K562 (cell line): ENCODE results near the gene ZNF791. TPM values are rescaled to one million over a fixed set of nuclear protein-coding genes. Genes with fewer than 3 reads are reported as not detected.

Source experiments
- ATAC-seq: fragments of 200-7000 bp; cut with Tn5 transposase; 3 replicates; pipeline ENCODE4 v1.9.1; 2020; ENCODE audit warnings: moderate library complexity
- BruUV-seq: library from RNA; stranded (reverse); fragments of 400-500 nt; replicated peaks from 2 replicates; lab custom pipeline; 2021; lab: Mats Ljungman, UMichigan
- CTCF ChIA-PET: fragments of 300-600 bp; formaldehyde crosslinking; extraction: SDS; loops from one replicate; lab custom pipeline; 2021; ENCODE audit warnings: low intra/inter-chr PET ratio; lab: Yijun Ruan, JAX
- POLR2A ChIA-PET: fragments of 300-600, 350-650 bp; sonication (Branson Sonifier 250); formaldehyde crosslinking; extraction: SDS; loops from one replicate; lab custom pipeline; 2021; ENCODE audit warnings: antibody characterized with exemption, inconsistent platforms; lab: Yijun Ruan, JAX
- DNase-seq, 4 experiments: peaks; one replicate each; pipeline versions ENCODE4 v3.0.0 to v3.0.0-alpha.2; 2011 to 2018; ENCODE audit warnings: low spot score in 3 of 4, mixed read lengths in 3 of 4; ENCODE audit errors: extremely low read depth in 1 of 4
- FAIRE-seq: peaks from 2 replicates; lab custom pipeline; 2011; peaks lifted over from hg19 to GRCh38; lab: Jason Lieb, UNC
- H2AFZ ChIP-seq: 2 replicates; pipeline ENCODE4 v1.6.0; 2011; ENCODE audit warnings: low read depth, low read length, control low read depth, inconsistent platforms
- H3K27ac ChIP-seq: fragments of 200-600 bp; 3 replicates; pipeline ENCODE4 v1.8.0; 2011; ENCODE audit warnings: low read depth, mild to moderate bottlenecking, control low read depth, inconsistent platforms, low read length, moderate library complexity, mixed read lengths; ENCODE audit errors: extremely low read depth
- H3K27me3 ChIP-seq, 2 experiments: fragments of 300-600 bp in 1 of 2; 2 replicates in 1 of 2; 3 replicates in 1 of 2; pipeline versions ENCODE4 v1.6.0 to v1.8.0; 2011; ENCODE audit warnings: inconsistent platforms in 2 of 2, low read length in 2 of 2, mild to moderate bottlenecking in 1 of 2, mixed read lengths in 1 of 2, moderate library complexity in 1 of 2; ENCODE audit not compliant: control insufficient read depth in 2 of 2, insufficient read depth in 2 of 2
- H3K36me3 ChIP-seq: fragments of 300-600 bp; 3 replicates; pipeline ENCODE4 v1.8.0; 2011; ENCODE audit warnings: mild to moderate bottlenecking, low read length, inconsistent platforms; ENCODE audit not compliant: control insufficient read depth, insufficient read depth
- H3K4me1 ChIP-seq, 2 experiments: fragments of 200-600 bp in 1 of 2; replicated peaks in 1 of 2; 2 replicates in 1 of 2; 3 replicates in 1 of 2; pipeline versions ENCODE4 v1.5.1 to v1.8.0; 2011; ENCODE audit warnings: inconsistent platforms in 2 of 2, low read length in 2 of 2, mild to moderate bottlenecking in 1 of 2, mixed read lengths in 1 of 2, moderate library complexity in 1 of 2; ENCODE audit not compliant: control insufficient read depth in 2 of 2, insufficient read depth in 2 of 2
- H3K4me2 ChIP-seq: 2 replicates; pipeline ENCODE4 v1.6.1; 2011; ENCODE audit warnings: low read length, control low read depth, inconsistent platforms, mixed read lengths; ENCODE audit not compliant: insufficient read depth
- H3K4me3 ChIP-seq: fragments of 200-600 bp; sonication (generic), shearing (Covaris generic); 2 replicates; pipeline ENCODE4 v1.5.1; 2016; ENCODE audit warnings: control low read depth, inconsistent platforms
- H3K79me2 ChIP-seq: fragments of 200-600 bp; 3 replicates; pipeline ENCODE4 v1.8.0; 2011; ENCODE audit warnings: low read length, inconsistent platforms; ENCODE audit not compliant: control insufficient read depth, insufficient read depth
- H3K9ac ChIP-seq, 2 experiments: 2 replicates each; pipeline versions ENCODE4 v1.6.0 to v1.6.1; 2011; ENCODE audit warnings: low read depth in 2 of 2, low read length in 2 of 2, control low read depth in 1 of 2, inconsistent platforms in 1 of 2, mild to moderate bottlenecking in 1 of 2, mixed read lengths in 1 of 2; ENCODE audit not compliant: insufficient read depth in 1 of 2
- H3K9me1 ChIP-seq: one replicate; pipeline ENCODE4 v1.6.0; 2011; ENCODE audit warnings: inconsistent platforms, mild to moderate bottlenecking, low read length, moderate library complexity; ENCODE audit not compliant: control insufficient read depth, insufficient read depth
- H3K9me3 ChIP-seq: replicated peaks from 2 replicates; pipeline ENCODE4 v1.5.1; 2011; ENCODE audit warnings: low read depth, low read length, inconsistent platforms; ENCODE audit not compliant: control insufficient read depth, insufficient read depth
- H4K20me1 ChIP-seq: replicated peaks from 2 replicates; pipeline ENCODE4 v1.6.1; 2011; ENCODE audit warnings: low read length, inconsistent platforms, mixed read lengths; ENCODE audit not compliant: control insufficient read depth, insufficient read depth
- NBN ChIP-seq: fragments of 450-650 bp; IDR thresholded peaks from 2 replicates; pipeline ENCODE4 v1.6.1; 2016; ENCODE audit warnings: low read depth, mild to moderate bottlenecking
- PHF21A ChIP-seq: fragments of 450-650 bp; IDR thresholded peaks from 2 replicates; pipeline ENCODE4 v1.6.1; 2017; ENCODE audit warnings: low read depth, borderline replicate concordance
- SMAD3 ChIP-seq: fragments of 450-650 bp; formaldehyde crosslinking; conservative IDR thresholded peaks from 2 replicates; pipeline ENCODE4 v1.4.0; 2020; ENCODE audit warnings: mild to moderate bottlenecking
- ZFP36 ChIP-seq: fragments of 150-350 bp; IDR thresholded peaks from 2 replicates; pipeline ENCODE4 v1.6.1; 2018; ENCODE audit warnings: low read length, low read depth; ENCODE audit not compliant: partially characterized antibody
- ZNF184 ChIP-seq: sonication (generic); formaldehyde crosslinking; IDR thresholded peaks from 2 replicates; pipeline ENCODE4 v1.5.0; 2020; ENCODE audit warnings: missing genetic modification reagents
- WGBS: fragments of 100-300 bp; shearing (Covaris generic); methylation state at CpG from one replicate; pipeline ENCODE4 v1.1.6; 2016; ENCODE audit warnings: low coverage, mixed read lengths; ENCODE audit not compliant: insufficient coverage; ENCODE audit errors: missing lambda C conversion rate; 5-methylcytosine and 5-hydroxymethylcytosine counted together
- in situ Hi-C: fragments of 300-500 bp; cut with MboI; formaldehyde crosslinking; loops from 4 replicates; pipeline ENCODE4 v1.15.0; 2018; ENCODE audit warnings: inconsistent platforms, mixed read lengths
- intact Hi-C: fragments of 100-400 bp; cut with micrococcal nuclease; formaldehyde crosslinking; loops from 2 replicates; pipeline ENCODE4 v1.14.2; 2022
- polyA plus RNA-seq, 8 experiments: library from polyadenylated mRNA; depleted of rRNA in 4 of 8; stranded (reverse) in 5 of 8; unstranded in 3 of 8; fragments of >200 nt; fragmentation: Nextera tagmentation in 2 of 8; fragmentation: Illumina TruSeq in 1 of 8; extraction: Ambion mirVana in 2 of 8; extraction: Trizol in 1 of 8; gene quantifications; 2 replicates each; pipeline versions ENCODE4 v1.2.1 to v1.2.3, GENCODE V29; 2011 to 2014; ENCODE audit warnings: inconsistent platforms in 1 of 8, missing spikeins in 1 of 8
- total RNA-seq, 7 experiments: library from RNA; depleted of rRNA in 6 of 7; stranded (reverse); fragments of >200 nt in 6 of 7; fragmentation: Illumina TruSeq in 2 of 7; extraction: Trizol in 2 of 7; gene quantifications; 2 replicates each; pipeline versions ENCODE4 v1.2.1 to v1.2.3, GENCODE V29; 2011 to 2021; ENCODE audit warnings: low replicate concordance in 1 of 7
- TF ChIP-seq, protein P1 (sequence below): fragments of 250-450 bp; sonication (Bioruptor Pico); IDR thresholded peaks from 2 replicates; pipeline ENCODE4 v1.4.0; 2020; ENCODE audit warnings: borderline replicate concordance
- TF ChIP-seq, protein P2 (sequence below): fragments of 250-450 bp; sonication (Bioruptor Pico); IDR thresholded peaks from 2 replicates; pipeline ENCODE4 v1.8.0; 2022; ENCODE audit warnings: moderate library complexity, mild to moderate bottlenecking, inconsistent platforms
- TF ChIP-seq, protein P3 (sequence below): sonication (generic); formaldehyde crosslinking; IDR thresholded peaks from 2 replicates; pipeline ENCODE4 v1.8.1; 2023; ENCODE audit warnings: mild to moderate bottlenecking, missing genetic modification reagents
- TF ChIP-seq, protein P4 (sequence below): fragments of 450-650 bp; formaldehyde crosslinking; IDR thresholded peaks from 2 replicates; pipeline ENCODE4 v1.4.0; 2020; ENCODE audit warnings: mild to moderate bottlenecking

ZNF791 gene
- total and polyA plus RNA-seq, 9 of the 15 experiments (the other 6 are each of a cell fraction or from before 2014, with no cell fraction given), result 7.8 to 22.7 (median 13.1) TPM

DNA sequence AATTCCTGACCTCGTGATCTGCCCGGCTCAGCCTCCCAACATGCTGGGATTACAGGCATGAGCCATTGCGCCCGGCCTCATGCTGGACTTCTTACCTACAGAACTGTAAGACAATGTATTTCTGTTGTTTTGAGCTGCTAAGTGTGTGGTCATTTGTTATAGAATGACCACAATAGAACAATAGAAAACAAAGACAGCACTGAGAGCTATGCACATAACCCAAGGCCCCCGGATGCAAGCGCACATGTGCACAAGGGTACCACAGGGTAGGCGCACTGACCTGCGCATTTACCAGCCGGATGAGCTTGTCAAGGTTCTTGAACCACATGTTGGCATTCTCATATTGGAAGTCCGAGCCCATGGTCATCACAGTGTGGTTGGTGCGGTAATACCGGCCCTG is 50.3 kb downstream of the ZNF791 start (continued):
- TF ChIP-seq, protein P1, sequence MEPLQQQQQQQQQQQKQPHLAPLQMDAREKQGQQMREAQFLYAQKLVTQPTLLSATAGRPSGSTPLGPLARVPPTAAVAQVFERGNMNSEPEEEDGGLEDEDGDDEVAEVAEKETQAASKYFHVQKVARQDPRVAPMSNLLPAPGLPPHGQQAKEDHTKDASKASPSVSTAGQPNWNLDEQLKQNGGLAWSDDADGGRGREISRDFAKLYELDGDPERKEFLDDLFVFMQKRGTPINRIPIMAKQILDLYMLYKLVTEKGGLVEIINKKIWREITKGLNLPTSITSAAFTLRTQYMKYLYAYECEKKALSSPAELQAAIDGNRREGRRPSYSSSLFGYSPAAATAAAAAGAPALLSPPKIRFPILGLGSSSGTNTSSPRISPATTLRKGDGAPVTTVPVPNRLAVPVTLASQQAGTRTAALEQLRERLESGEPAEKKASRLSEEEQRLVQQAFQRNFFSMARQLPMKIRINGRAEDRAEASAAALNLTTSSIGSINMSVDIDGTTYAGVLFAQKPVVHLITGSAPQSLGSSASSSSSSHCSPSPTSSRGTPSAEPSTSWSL (CRISPR knock-in tag), result no peak
- TF ChIP-seq SMAD3 (CRISPR knock-in tag) (no peak), PHF21A (no peak), NBN (no peak), ZFP36 (no peak)
- TF ChIP-seq, protein P2, sequence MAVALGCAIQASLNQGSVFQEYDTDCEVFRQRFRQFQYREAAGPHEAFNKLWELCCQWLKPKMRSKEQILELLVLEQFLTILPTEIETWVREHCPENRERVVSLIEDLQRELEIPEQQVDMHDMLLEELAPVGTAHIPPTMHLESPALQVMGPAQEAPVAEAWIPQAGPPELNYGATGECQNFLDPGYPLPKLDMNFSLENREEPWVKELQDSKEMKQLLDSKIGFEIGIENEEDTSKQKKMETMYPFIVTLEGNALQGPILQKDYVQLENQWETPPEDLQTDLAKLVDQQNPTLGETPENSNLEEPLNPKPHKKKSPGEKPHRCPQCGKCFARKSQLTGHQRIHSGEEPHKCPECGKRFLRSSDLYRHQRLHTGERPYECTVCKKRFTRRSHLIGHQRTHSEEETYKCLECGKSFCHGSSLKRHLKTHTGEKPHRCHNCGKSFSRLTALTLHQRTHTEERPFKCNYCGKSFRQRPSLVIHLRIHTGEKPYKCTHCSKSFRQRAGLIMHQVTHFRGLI (CRISPR knock-in tag), result no peak

DNA sequence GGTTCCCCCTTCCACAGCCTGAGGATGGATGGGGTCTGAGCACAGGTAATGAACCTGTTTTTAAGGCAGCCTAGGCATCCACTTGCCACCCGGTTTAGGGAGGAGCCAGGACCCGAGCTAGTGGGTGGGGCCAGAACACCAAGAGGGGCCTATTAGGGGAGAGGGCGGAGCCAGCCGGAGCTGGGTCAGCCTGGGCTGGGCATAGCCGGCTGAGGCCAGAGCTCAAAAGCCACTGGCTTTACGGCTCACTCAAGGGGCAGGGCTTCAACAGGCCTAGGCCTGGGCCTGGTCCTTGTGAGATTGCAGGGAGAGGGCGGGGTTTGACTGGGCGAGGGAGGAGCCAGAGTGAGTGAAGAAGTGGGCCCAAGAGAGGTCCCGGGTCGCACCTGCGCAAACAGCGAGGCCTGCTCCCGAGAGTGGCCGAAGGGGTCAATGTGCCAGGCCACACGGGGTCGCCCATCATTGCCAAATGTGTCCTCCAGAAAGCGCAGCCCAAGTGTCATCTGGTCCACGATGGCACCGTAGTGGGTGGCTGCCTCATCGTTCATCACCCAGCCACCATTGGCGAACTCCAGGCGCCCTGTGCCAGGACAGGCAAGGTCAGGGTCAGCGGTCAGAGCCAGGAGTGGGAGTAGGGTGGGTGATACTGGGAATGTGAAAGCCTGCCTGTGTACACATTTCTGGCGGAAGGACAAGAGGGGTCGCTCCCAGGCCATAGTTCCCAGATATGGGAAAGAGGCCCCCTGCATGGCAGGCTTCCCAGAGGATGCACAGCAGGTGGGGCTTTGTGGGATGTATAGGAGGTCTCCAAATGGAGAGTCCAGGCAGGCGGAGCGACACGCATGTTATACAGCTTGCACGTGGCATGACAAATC is 53.9 kb downstream of the ZNF791 start:
- in situ Hi-C loops (no loop called here), intact Hi-C loops (no loop called here)
- H3K4me2 ChIP-seq, result no peak overlapping the region
- H3K27ac ChIP-seq, result no peak overlapping the region
- CTCF ChIA-PET, result no interaction called here
- H3K9ac ChIP-seq, result peak overlapping the region in 1 of 2 experiments; percentile 37; a peak in 2 of 4 replicates
- POLR2A ChIA-PET, result no interaction called here
- peak; percentile 71 to 79 (median 74) for DNase-seq
- no peaks in the 10 kb centered on the region for H3K27me3 ChIP-seq
- peaks cover 22% of the 10 kb centered on the region for H3K79me2 ChIP-seq
- H3K4me1 ChIP-seq, result peaks cover 13 to 40% of the 10 kb centered on the region in 2 experiments; a peak in 4 of 5 replicates
- peak; percentile 74 for FAIRE-seq
- H3K36me3 ChIP-seq, result peaks cover 31% of the 10 kb centered on the region; the same call in 2 of the 3 replicates
- H3K9me1 ChIP-seq, result no peaks in the 10 kb centered on the region
- ATAC-seq, result peak; percentile 81
- peaks cover 5% of the 10 kb centered on the region; the same call in 1 of the 2 replicates for H4K20me1 ChIP-seq
- H3K9me3 ChIP-seq, result no peaks in the 10 kb centered on the region
- WGBS, result 78% methylated on average over 23 of the region's 29 CpGs
- no peak overlapping the region for H2AFZ ChIP-seq
- no TSS peak for BruUV-seq
- H3K4me3 ChIP-seq, result no peak overlapping the region
- TF ChIP-seq, protein P3, sequence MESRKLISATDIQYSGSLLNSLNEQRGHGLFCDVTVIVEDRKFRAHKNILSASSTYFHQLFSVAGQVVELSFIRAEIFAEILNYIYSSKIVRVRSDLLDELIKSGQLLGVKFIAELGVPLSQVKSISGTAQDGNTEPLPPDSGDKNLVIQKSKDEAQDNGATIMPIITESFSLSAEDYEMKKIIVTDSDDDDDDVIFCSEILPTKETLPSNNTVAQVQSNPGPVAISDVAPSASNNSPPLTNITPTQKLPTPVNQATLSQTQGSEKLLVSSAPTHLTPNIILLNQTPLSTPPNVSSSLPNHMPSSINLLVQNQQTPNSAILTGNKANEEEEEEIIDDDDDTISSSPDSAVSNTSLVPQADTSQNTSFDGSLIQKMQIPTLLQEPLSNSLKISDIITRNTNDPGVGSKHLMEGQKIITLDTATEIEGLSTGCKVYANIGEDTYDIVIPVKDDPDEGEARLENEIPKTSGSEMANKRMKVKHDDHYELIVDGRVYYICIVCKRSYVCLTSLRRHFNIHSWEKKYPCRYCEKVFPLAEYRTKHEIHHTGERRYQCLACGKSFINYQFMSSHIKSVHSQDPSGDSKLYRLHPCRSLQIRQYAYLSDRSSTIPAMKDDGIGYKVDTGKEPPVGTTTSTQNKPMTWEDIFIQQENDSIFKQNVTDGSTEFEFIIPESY, result no peak
- TF ChIP-seq, protein P4, sequence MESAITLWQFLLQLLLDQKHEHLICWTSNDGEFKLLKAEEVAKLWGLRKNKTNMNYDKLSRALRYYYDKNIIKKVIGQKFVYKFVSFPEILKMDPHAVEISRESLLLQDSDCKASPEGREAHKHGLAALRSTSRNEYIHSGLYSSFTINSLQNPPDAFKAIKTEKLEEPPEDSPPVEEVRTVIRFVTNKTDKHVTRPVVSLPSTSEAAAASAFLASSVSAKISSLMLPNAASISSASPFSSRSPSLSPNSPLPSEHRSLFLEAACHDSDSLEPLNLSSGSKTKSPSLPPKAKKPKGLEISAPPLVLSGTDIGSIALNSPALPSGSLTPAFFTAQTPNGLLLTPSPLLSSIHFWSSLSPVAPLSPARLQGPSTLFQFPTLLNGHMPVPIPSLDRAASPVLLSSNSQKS (CRISPR knock-in tag), result no peak
- TF ChIP-seq ZNF184 (CRISPR knock-in tag), result no peak
